HL-60 (cell line): ENCODE measurements around the gene MAP2K5.

Source experiments
- DNase-seq, 2 experiments: peaks; one replicate each; pipeline ENCODE4 v3.0.0-alpha.2; 2010 to 2020; ENCODE audit warnings: low read depth in 1 of 2, low spot score in 1 of 2
- H3K27ac ChIP-seq: fragments of 250-450 bp; sonication (Bioruptor Pico); replicated peaks from 2 replicates; pipeline ENCODE4 v1.5.1; 2020; ENCODE audit warnings: mild to moderate bottlenecking, moderate library complexity
- H3K27me3 ChIP-seq: fragments of 250-450 bp; sonication (Bioruptor Pico); 2 replicates; pipeline ENCODE4 v1.5.1; 2021; ENCODE audit warnings: mild to moderate bottlenecking, moderate library complexity; ENCODE audit not compliant: insufficient read depth, poor library complexity, severe bottlenecking
- H3K4me3 ChIP-seq: replicated peaks from 2 replicates; pipeline ENCODE4 v1.5.1; 2011; ENCODE audit warnings: mild to moderate bottlenecking, control low read depth, low read length; ENCODE audit not compliant: insufficient read depth
- CTCF ChIP-seq: IDR thresholded peaks from one replicate; pipeline ENCODE4 v1.5.1; 2011; ENCODE audit warnings: low read length, control low read depth, inconsistent platforms; ENCODE audit not compliant: insufficient read depth
- GABPA ChIP-seq: IDR thresholded peaks from 2 replicates; pipeline ENCODE4 v1.6.1; 2012; ENCODE audit warnings: low read depth
- POLR2AphosphoS5 ChIP-seq: IDR thresholded peaks from 2 replicates; pipeline ENCODE4 v1.6.1; 2012; ENCODE audit warnings: low read depth
- SPI1 ChIP-seq: IDR thresholded peaks from 2 replicates; pipeline ENCODE4 v1.6.1; 2012; ENCODE audit warnings: low read depth, mild to moderate bottlenecking, borderline replicate concordance
- TF ChIP-seq, protein P1 (sequence below): IDR thresholded peaks from 2 replicates; pipeline ENCODE4 v1.6.1; 2012; ENCODE audit warnings: low read depth; ENCODE audit not compliant: insufficient replicate concordance

The MAP2K5 gene

DNA sequence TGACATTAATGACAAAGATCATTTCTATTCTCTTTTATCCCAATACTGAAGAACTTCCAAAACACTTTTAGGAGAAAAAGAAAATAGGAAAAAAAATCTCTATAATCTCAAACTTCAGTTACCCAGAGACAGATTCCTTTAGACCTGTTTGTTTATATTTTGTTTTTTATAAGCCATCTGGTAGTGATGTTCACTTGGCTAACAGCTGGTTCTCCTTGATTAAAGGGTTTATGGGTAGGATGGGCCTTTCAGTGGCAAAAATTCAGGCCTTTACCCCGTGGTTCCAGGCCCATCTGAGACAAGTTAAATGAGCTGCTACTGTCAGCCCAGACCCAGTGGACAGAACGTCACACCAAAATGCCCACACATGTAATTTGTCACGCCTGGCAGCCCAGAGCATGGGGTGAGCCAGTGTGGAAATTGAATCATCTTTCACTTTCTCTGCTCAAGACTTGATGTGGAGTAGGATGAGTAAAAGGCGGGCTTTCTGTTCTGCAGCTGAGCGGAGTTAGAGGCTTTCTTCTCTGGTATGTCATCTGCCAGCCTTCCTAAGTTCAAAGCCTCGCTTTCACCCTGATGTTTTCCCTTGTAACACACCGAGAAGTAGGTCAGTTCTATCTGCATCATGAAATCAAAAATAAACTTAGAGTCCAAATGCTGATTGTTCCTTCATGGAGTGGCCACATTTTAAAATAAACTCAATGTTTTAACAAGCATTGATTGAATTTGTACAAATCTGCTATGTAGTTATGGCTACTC lies 220.3 kb downstream of the MAP2K5 start:
- DNase-seq: no peak
- no peak overlapping the region for H3K27ac ChIP-seq
- no peaks in the 10 kb centered on the region for H3K27me3 ChIP-seq
- TF ChIP-seq POLR2AphosphoS5 (no peak), SPI1 (no peak)
- no peak overlapping the region for H3K4me3 ChIP-seq

GRCh38 chr15:67765701-67766100 lies 223.2 kb downstream of the MAP2K5 start:
- DNase-seq: no peak

DNA sequence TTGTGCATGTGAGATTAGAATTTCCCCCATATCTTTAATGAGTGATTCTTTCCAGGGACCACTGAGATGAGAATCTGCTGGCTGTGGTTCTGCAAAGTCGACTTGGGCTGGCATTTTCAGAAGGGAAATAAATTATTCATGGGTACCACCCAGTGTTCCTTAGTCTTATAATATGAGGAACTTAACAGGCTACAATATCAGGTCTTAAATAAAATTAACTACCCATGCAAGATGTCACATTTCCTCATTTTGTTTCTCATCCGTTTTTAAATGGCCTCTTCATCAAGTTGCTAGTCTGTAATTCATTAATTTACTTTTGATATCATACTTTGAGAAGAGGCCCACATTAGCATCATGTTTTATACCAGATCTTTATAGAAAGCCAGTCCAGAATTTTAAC lies 224.5 kb downstream of the MAP2K5 start:
- Histone ChIP-seq H3K4me3 (no peak overlapping the region), H3K27ac (no peak overlapping the region)
- TF ChIP-seq GABPA (no peak), CTCF (no peak), SPI1 (peak; percentile 36; the same call in 1 of the 2 replicates), POLR2AphosphoS5 (no peak)
- TF ChIP-seq, protein P1, sequence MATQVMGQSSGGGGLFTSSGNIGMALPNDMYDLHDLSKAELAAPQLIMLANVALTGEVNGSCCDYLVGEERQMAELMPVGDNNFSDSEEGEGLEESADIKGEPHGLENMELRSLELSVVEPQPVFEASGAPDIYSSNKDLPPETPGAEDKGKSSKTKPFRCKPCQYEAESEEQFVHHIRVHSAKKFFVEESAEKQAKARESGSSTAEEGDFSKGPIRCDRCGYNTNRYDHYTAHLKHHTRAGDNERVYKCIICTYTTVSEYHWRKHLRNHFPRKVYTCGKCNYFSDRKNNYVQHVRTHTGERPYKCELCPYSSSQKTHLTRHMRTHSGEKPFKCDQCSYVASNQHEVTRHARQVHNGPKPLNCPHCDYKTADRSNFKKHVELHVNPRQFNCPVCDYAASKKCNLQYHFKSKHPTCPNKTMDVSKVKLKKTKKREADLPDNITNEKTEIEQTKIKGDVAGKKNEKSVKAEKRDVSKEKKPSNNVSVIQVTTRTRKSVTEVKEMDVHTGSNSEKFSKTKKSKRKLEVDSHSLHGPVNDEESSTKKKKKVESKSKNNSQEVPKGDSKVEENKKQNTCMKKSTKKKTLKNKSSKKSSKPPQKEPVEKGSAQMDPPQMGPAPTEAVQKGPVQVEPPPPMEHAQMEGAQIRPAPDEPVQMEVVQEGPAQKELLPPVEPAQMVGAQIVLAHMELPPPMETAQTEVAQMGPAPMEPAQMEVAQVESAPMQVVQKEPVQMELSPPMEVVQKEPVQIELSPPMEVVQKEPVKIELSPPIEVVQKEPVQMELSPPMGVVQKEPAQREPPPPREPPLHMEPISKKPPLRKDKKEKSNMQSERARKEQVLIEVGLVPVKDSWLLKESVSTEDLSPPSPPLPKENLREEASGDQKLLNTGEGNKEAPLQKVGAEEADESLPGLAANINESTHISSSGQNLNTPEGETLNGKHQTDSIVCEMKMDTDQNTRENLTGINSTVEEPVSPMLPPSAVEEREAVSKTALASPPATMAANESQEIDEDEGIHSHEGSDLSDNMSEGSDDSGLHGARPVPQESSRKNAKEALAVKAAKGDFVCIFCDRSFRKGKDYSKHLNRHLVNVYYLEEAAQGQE: no peak

More at GRCh38 chr15:67765701-67766100, 223.2 kb downstream of the MAP2K5 start:
- Histone ChIP-seq H3K27ac (no peak overlapping the region), H3K4me3 (no peak overlapping the region), H3K27me3 (no peaks in the 10 kb centered on the region)
- TF ChIP-seq CTCF (no peak), POLR2AphosphoS5 (no peak), SPI1 (no peak), GABPA (no peak)
- TF ChIP-seq, protein P1: no peak

GRCh38 chr15:67768313-67768977 lies 225.9 kb downstream of the MAP2K5 start:
- no peak for TF ChIP-seq SPI1
- TF ChIP-seq POLR2AphosphoS5: no peak
- no peak for TF ChIP-seq CTCF
- TF ChIP-seq GABPA: no peak
- H3K4me3 ChIP-seq: no peak overlapping the region
- no peak overlapping the region for H3K27ac ChIP-seq
- DNase-seq: no peak
- no peaks in the 10 kb centered on the region for H3K27me3 ChIP-seq

More for the DNA sequence above, 224.5 kb downstream of the MAP2K5 start:
- no peaks in the 10 kb centered on the region for H3K27me3 ChIP-seq
- DNase-seq: no peak
